GM21825 (cell line): ENCODE data around the gene LATS2.

Experiments
- ATAC-seq: cut with Tn5 transposase; IDR thresholded peaks from one replicate; pipeline ENCODE4 v1.9.1; 2021; ENCODE audit warnings: mild to moderate bottlenecking, moderate library complexity; ENCODE audit not compliant: unreplicated experiment

The LATS2 gene

GRCh38 chr13:21020176-21020575 is 41.2 kb downstream of the LATS2 start:
- no peak for ATAC-seq

GRCh38 chr13:21018220-21018619 is 43.2 kb downstream of the LATS2 start:
- no peak for ATAC-seq

GRCh38 chr13:21016487-21016886 is 44.9 kb downstream of the LATS2 start:
- ATAC-seq: no peak

GRCh38 chr13:21015284-21015683 is 46.1 kb downstream of the LATS2 start:
- no peak for ATAC-seq

- no peak for ATAC-seq
These were observed 46.8 kb downstream of the LATS2 start for GRCh38 chr13:21014502-21015170.

GRCh38 chr13:21014139-21014501 is 47.3 kb downstream of the LATS2 start:
- no peak for ATAC-seq

- no peak for ATAC-seq
These were observed 47.7 kb downstream of the LATS2 start for GRCh38 chr13:21013682-21014038.

- no peak for ATAC-seq
These were observed 48.3 kb downstream of the LATS2 start for GRCh38 chr13:21012841-21013681.

GRCh38 chr13:21012211-21012610 is 49.2 kb downstream of the LATS2 start:
- ATAC-seq: no peak

GRCh38 chr13:21011378-21011777 is 50.0 kb downstream of the LATS2 start:
- no peak for ATAC-seq

GRCh38 chr13:21010621-21011020 is 50.8 kb downstream of the LATS2 start:
- ATAC-seq: no peak

GRCh38 chr13:21009036-21009435 is 52.4 kb downstream of the LATS2 start:
- no peak for ATAC-seq

GRCh38 chr13:21008026-21008425 is 53.4 kb downstream of the LATS2 start:
- ATAC-seq: no peak

GRCh38 chr13:21006141-21007005 is 55.0 kb downstream of the LATS2 start:
- no peak for ATAC-seq

GRCh38 chr13:21005193-21005592 is 56.2 kb downstream of the LATS2 start:
- ATAC-seq: no peak

GRCh38 chr13:21001471-21001870 is 59.9 kb downstream of the LATS2 start:
- ATAC-seq: no peak

GRCh38 chr13:21000647-21001046 is 60.7 kb downstream of the LATS2 start:
- no peak for ATAC-seq

- ATAC-seq: no peak
These were observed 62.6 kb downstream of the LATS2 start for GRCh38 chr13:20998649-20999415.

- no peak for ATAC-seq
These were observed 63.9 kb downstream of the LATS2 start for GRCh38 chr13:20997301-20998161.
